ENCODE data around the gene ACVRL1. TPM values are rescaled to one million over a fixed set of nuclear protein-coding genes. Genes with fewer than 3 reads are reported as not detected.

Gene ACVRL1
- total RNA-seq, 1 experiment from 2014 or later, result 0.98 TPM

GRCh38 chr12:51868821-51869495, 38.3 kb upstream of the ACVRL1 start (continued):
- no peak for TF ChIP-seq USF1 (CRISPR knock-in tag; IDR thresholded peaks at IDR 0.05)
- peak; percentile 25 for TF ChIP-seq ETV6 (CRISPR knock-in tag; IDR thresholded peaks at IDR 0.05)
- TF ChIP-seq RELA (CRISPR knock-in tag; IDR thresholded peaks at IDR 0.05; ENCODE audit: borderline replicate concordance), result no peak
- peak; percentile 95 for TF ChIP-seq ZNF121 (CRISPR knock-in tag; IDR thresholded peaks at IDR 0.05)
- peak; percentile 62; the same call in 1 of the 2 replicates for TF ChIP-seq FOXP1 (CRISPR knock-in tag; IDR thresholded peaks at IDR 0.05; ENCODE audit: borderline replicate concordance)
- TF ChIP-seq E2F1 (CRISPR knock-in tag; IDR thresholded peaks at IDR 0.05), result no peak
- 0 out of 2 replicates have a peak, but pooled peaks have one; percentile 51 for TF ChIP-seq CREM (CRISPR knock-in tag; IDR thresholded peaks at IDR 0.05)
- TF ChIP-seq RORB (CRISPR knock-in tag; IDR thresholded peaks at IDR 0.05), result no peak
- no peak for TF ChIP-seq CTCF (IDR thresholded peaks at IDR 0.05)

- H3K27ac Mint-ChIP-seq, result no peak overlapping the region
- POLR2A ChIA-PET, result interaction anchor here (0.8 to 1.6 kb wide), 4 partner anchors 13 to 55 kb away, joined by 3 to 4 read pairs (median 4); partner anchors contain the start of gene ANKRD33
- H3K4me1 Mint-ChIP-seq, result peaks cover 79% of the 10 kb centered on the region
Measured at GRCh38 chr12:51869496-51869865, 37.8 kb upstream of the ACVRL1 start.

GRCh38 chr12:51869931-51870330, 37.4 kb upstream of the ACVRL1 start:
- ChIA-PET POLR2A (interaction anchor here (0.8 to 1.6 kb wide), 4 partner anchors 14 to 50 kb away, joined by 3 to 4 read pairs (median 4); partner anchors contain the start of genes ANKRD33 and FIGNL2), CTCF (interaction anchor here (0.7 to 7.2 kb wide), 12 partner anchors 9 to 54 kb away, joined by 3 to 164 read pairs (median 4); partner anchors contain the start of gene FIGNL2)
- peaks cover 75% of the 10 kb centered on the region for H3K4me1 Mint-ChIP-seq
- H3K36me3 Mint-ChIP-seq, result no peaks in the 10 kb centered on the region
- peak overlapping the region; percentile 13; the same call in 1 of the 2 replicates for H3K27ac Mint-ChIP-seq
- peaks cover 60% of the 10 kb centered on the region for H3K27me3 Mint-ChIP-seq (ENCODE audit: low read depth)
- H3K9me3 Mint-ChIP-seq, result no peaks in the 10 kb centered on the region
- H3K4me3 Mint-ChIP-seq, result peak overlapping the region; percentile 69
- ATAC-seq (no peak), DNase-seq (ENCODE audit: low spot score) (no peak)
- TF ChIP-seq TEAD4 (CRISPR knock-in tag; IDR thresholded peaks at IDR 0.05) (no peak), NFE2L1 (CRISPR knock-in tag; IDR thresholded peaks at IDR 0.05) (0 out of 2 replicates have a peak, but pooled peaks have one; percentile 15), ATF6 (CRISPR knock-in tag; IDR thresholded peaks at IDR 0.05) (no peak)

More at GRCh38 chr12:51869496-51869865, 37.8 kb upstream of the ACVRL1 start:
- TF ChIP-seq ZNF121 (CRISPR knock-in tag; IDR thresholded peaks at IDR 0.05) (0 out of 2 replicates have a peak, but pooled peaks have one; percentile 44), SMAD3 (CRISPR knock-in tag; IDR thresholded peaks at IDR 0.05; ENCODE audit: borderline replicate concordance) (no peak), ETV6 (CRISPR knock-in tag; IDR thresholded peaks at IDR 0.05) (no peak)
- DNase-seq (ENCODE audit: low spot score), result no peak
- ATAC-seq, result peak; percentile 6; the same call in 1 of the 2 replicates
- Mint-ChIP-seq H3K4me3 (peak overlapping the region; percentile 69), H3K9me3 (no peaks in the 10 kb centered on the region), H3K27me3 (ENCODE audit: low read depth) (peaks cover 64% of the 10 kb centered on the region), H3K36me3 (no peaks in the 10 kb centered on the region)
- CTCF ChIA-PET, result interaction anchor here (0.7 to 7.2 kb wide), 10 partner anchors 9 to 53 kb away, joined by 3 to 164 read pairs (median 6); partner anchors contain the start of gene FIGNL2

All from WTC11 (cell line).